ENCODE data around the gene MPG.

- no peak for TF ChIP-seq TCF12 (IDR thresholded peaks at IDR 0.05; ENCODE audit: low read depth, low read length)
- no peak for TF ChIP-seq PKNOX1 (IDR thresholded peaks at IDR 0.05)
- TF ChIP-seq CTCF (IDR thresholded peaks at IDR 0.05 in 2 of 3, conservative IDR thresholded peaks at IDR 0.05 in 1 of 3; ENCODE audit: control insufficient read depth in 2 of 3, extremely low read depth in 1 of 3, insufficient read depth in 1 of 3, low read depth in 3 of 3, low read length in 3 of 3) = no peak
- TF ChIP-seq REST (IDR thresholded peaks at IDR 0.05; ENCODE audit: low read depth, low read length) = no peak
These were observed 41.3 kb downstream of the MPG start for GRCh38 chr16:119295-119694.

All from GM12878 (cell line).